CD4-positive, CD25-positive, alpha-beta regulatory T cell (primary cell): Measurements from ENCODE around the gene SVIL. TPM values are rescaled to one million over a fixed set of nuclear protein-coding genes. Genes with fewer than 3 reads are reported as not detected.
"Not testable (repeated sequence)": the region's sequence is repeated elsewhere in the genome, so short reads cannot be mapped to it uniquely, and the experiment has no call there.

ENCODE experiments used
- ATAC-seq, 2 donors: fragments of 150-1000 bp; cut with Tn5 transposase; one replicate each; pipeline ENCODE4 v1.10.0; 2021; ENCODE audit warnings: low read depth in 2 of 2, moderate number of reproducible peaks in 2 of 2, moderate library complexity in 1 of 2
- DNase-seq, 3 donors: peaks; one replicate each; pipeline versions ENCODE4 v3.0.0 to v3.0.0-alpha.2; 2012 to 2022; ENCODE audit warnings: mixed read lengths in 1 of 3
- H3K27ac ChIP-seq: one replicate; pipeline ENCODE4 v1.7.0; 2013; ENCODE audit warnings: mild to moderate bottlenecking, low read length; ENCODE audit not compliant: insufficient read depth, poor library complexity, severe bottlenecking
- H3K27me3 ChIP-seq: one replicate; pipeline ENCODE4 v1.7.0; 2013; ENCODE audit warnings: low read length; ENCODE audit not compliant: control insufficient read depth, insufficient read depth
- H3K36me3 ChIP-seq: one replicate; pipeline ENCODE4 v1.7.0; 2013; ENCODE audit warnings: mild to moderate bottlenecking, low read length, moderate library complexity; ENCODE audit not compliant: control insufficient read depth, insufficient read depth
- H3K4me1 ChIP-seq: 2 replicates; pipeline ENCODE4 v1.7.0; 2013; ENCODE audit warnings: mild to moderate bottlenecking, low read length; ENCODE audit not compliant: insufficient read depth, control insufficient read depth, poor library complexity, severe bottlenecking
- H3K4me3 ChIP-seq: one replicate; pipeline ENCODE4 v1.7.0; 2013; ENCODE audit warnings: low read depth, mild to moderate bottlenecking, low read length, moderate library complexity
- H3K9me3 ChIP-seq, 2 experiments: 1 replicate in 1 of 2; 2 replicates in 1 of 2; pipeline ENCODE4 v1.7.0; 2013; ENCODE audit warnings: low read length in 2 of 2, mild to moderate bottlenecking in 1 of 2, moderate library complexity in 1 of 2; ENCODE audit not compliant: control insufficient read depth in 2 of 2
- H3K27ac Mint-ChIP-seq, 3 donors: one replicate each; pipeline ENCODE4 v1.8.0; 2020 to 2022; ENCODE audit warnings: mild to moderate bottlenecking in 3 of 3, mixed read lengths in 3 of 3, moderate library complexity in 2 of 3
- H3K27me3 Mint-ChIP-seq: one replicate; pipeline ENCODE4 v1.8.0; 2022; ENCODE audit warnings: mild to moderate bottlenecking, mixed read lengths
- H3K36me3 Mint-ChIP-seq: one replicate; pipeline ENCODE4 v1.8.0; 2020; ENCODE audit warnings: mixed read lengths
- H3K4me1 Mint-ChIP-seq, 4 donors: one replicate each; pipeline ENCODE4 v1.8.0; 2020 to 2022; ENCODE audit warnings: mixed read lengths in 4 of 4, mild to moderate bottlenecking in 1 of 4
- H3K4me3 Mint-ChIP-seq, 4 donors: one replicate each; pipeline ENCODE4 v1.8.0; 2020 to 2022; ENCODE audit warnings: mild to moderate bottlenecking in 4 of 4, mixed read lengths in 4 of 4, moderate library complexity in 3 of 4
- H3K9me3 Mint-ChIP-seq, 7 donors: one replicate each; pipeline ENCODE4 v1.8.0; 2020 to 2022; ENCODE audit warnings: mixed read lengths in 7 of 7, mild to moderate bottlenecking in 3 of 7, moderate library complexity in 2 of 7
- polyA plus RNA-seq, 4 donors: library from polyadenylated mRNA; unstranded; fragments of 300-500 nt; fragmentation: Illumina TruSeq; gene quantifications; one replicate each; pipeline ENCODE4 v1.2.3, GENCODE V29; 2021
- total RNA-seq: library from RNA; stranded (reverse); gene quantifications from one replicate; pipeline ENCODE4 v1.2.3, GENCODE V29; 2022

The SVIL gene
- total and polyA plus RNA-seq, 5 donors from 2014 or later, result 0.49 to 12.3 (median 3.8) TPM

GRCh38 chr10:29465384-29465783 lies 169.4 kb downstream of the SVIL start:
- no peak overlapping the region for H3K4me3 Mint-ChIP-seq

GRCh38 chr10:29464671-29465171 lies 170.1 kb downstream of the SVIL start:
- not testable (repeated sequence) for H3K4me1 Mint-ChIP-seq, H3K4me1 ChIP-seq, H3K27me3 ChIP-seq, H3K27ac ChIP-seq, ATAC-seq, DNase-seq, H3K4me3 ChIP-seq, H3K27me3 Mint-ChIP-seq, H3K4me3 Mint-ChIP-seq, H3K27ac Mint-ChIP-seq
- Histone ChIP-seq H3K9me3 (peaks cover 5 to 15% of the 10 kb centered on the region in 2 experiments), H3K36me3 (peaks cover 40% of the 10 kb centered on the region)
- peaks cover 0 to 12% (median 2%) of the 10 kb centered on the region in 7 donors for H3K9me3 Mint-ChIP-seq
- peaks cover 65% of the 10 kb centered on the region for H3K36me3 Mint-ChIP-seq

More at GRCh38 chr10:29465384-29465783, 169.4 kb downstream of the SVIL start:
- Mint-ChIP-seq H3K4me1 (peaks cover 0 to 10% (median 0%) of the 10 kb centered on the region in 4 donors), H3K27me3 (no peaks in the 10 kb centered on the region), H3K9me3 (peaks cover 0 to 9% (median 2%) of the 10 kb centered on the region in 7 donors), H3K36me3 (peaks cover 65% of the 10 kb centered on the region), H3K27ac (no peak overlapping the region)
- Histone ChIP-seq H3K4me1 (no peaks in the 10 kb centered on the region), H3K9me3 (peaks cover 0 to 8% of the 10 kb centered on the region in 2 experiments), H3K27ac (no peak overlapping the region), H3K27me3 (no peaks in the 10 kb centered on the region), H3K4me3 (no peak overlapping the region), H3K36me3 (peaks cover 38% of the 10 kb centered on the region)
- DNase-seq, result no peak
- no peak for ATAC-seq

- ATAC-seq, result no peak
- peaks cover 26% of the 10 kb centered on the region for H3K36me3 ChIP-seq
- Mint-ChIP-seq H3K4me1 (peaks cover 0 to 14% (median 1%) of the 10 kb centered on the region in 4 donors), H3K27ac (no peak overlapping the region), H3K36me3 (peaks cover 59% of the 10 kb centered on the region), H3K4me3 (no peak overlapping the region), H3K9me3 (peaks cover 0 to 14% (median 2%) of the 10 kb centered on the region in 7 donors), H3K27me3 (no peaks in the 10 kb centered on the region)
- peaks cover 5 to 17% of the 10 kb centered on the region in 2 experiments for H3K9me3 ChIP-seq
- no peak for DNase-seq
- no peaks in the 10 kb centered on the region for H3K4me1 ChIP-seq
- H3K27ac ChIP-seq, result no peak overlapping the region
- H3K27me3 ChIP-seq, result no peaks in the 10 kb centered on the region
- no peak overlapping the region for H3K4me3 ChIP-seq
Measured at GRCh38 chr10:29461042-29461441, 173.7 kb downstream of the SVIL start.

GRCh38 chr10:29458190-29458589 lies 176.6 kb downstream of the SVIL start:
- Histone ChIP-seq H3K36me3 (peaks cover 24% of the 10 kb centered on the region), H3K9me3 (peaks cover 5 to 17% of the 10 kb centered on the region in 2 experiments)
- not testable (repeated sequence) for DNase-seq, ATAC-seq, H3K4me3 ChIP-seq, H3K27ac Mint-ChIP-seq, H3K4me1 ChIP-seq, H3K27me3 Mint-ChIP-seq, H3K27ac ChIP-seq, H3K27me3 ChIP-seq
- Mint-ChIP-seq H3K4me3 (peak overlapping the region in 1 of 4 donors; percentile 15), H3K9me3 (peaks cover 0 to 14% (median 2%) of the 10 kb centered on the region in 7 donors), H3K36me3 (peaks cover 60% of the 10 kb centered on the region), H3K4me1 (peaks cover 0 to 14% (median 1%) of the 10 kb centered on the region in 4 donors)

GRCh38 chr10:29455095-29455494 lies 179.7 kb downstream of the SVIL start:
- Histone ChIP-seq H3K4me3 (no peak overlapping the region), H3K27me3 (no peaks in the 10 kb centered on the region), H3K27ac (no peak overlapping the region), H3K4me1 (no peaks in the 10 kb centered on the region), H3K36me3 (peaks cover 2% of the 10 kb centered on the region), H3K9me3 (peaks cover 3 to 6% of the 10 kb centered on the region in 2 experiments)
- no peak for ATAC-seq
- Mint-ChIP-seq H3K4me1 (peaks cover 0 to 4% (median 1%) of the 10 kb centered on the region in 4 donors), H3K4me3 (no peak overlapping the region), H3K9me3 (peaks cover 0 to 4% (median 0%) of the 10 kb centered on the region in 7 donors), H3K27ac (no peak overlapping the region), H3K36me3 (peaks cover 32% of the 10 kb centered on the region), H3K27me3 (no peaks in the 10 kb centered on the region)
- DNase-seq, result no peak

GRCh38 chr10:29454250-29454649 lies 180.5 kb downstream of the SVIL start:
- DNase-seq (no peak), ATAC-seq (no peak)
- no peaks in the 10 kb centered on the region for H3K27me3 Mint-ChIP-seq
- peaks cover 0 to 4% (median under 1%) of the 10 kb centered on the region in 4 donors for H3K4me1 Mint-ChIP-seq
- H3K36me3 Mint-ChIP-seq, result peaks cover 25% of the 10 kb centered on the region
- H3K27me3 ChIP-seq, result no peaks in the 10 kb centered on the region
- H3K27ac ChIP-seq, result no peak overlapping the region
- H3K4me3 ChIP-seq, result no peak overlapping the region
- H3K9me3 ChIP-seq, result no peaks in the 10 kb centered on the region
- no peaks in the 10 kb centered on the region for H3K9me3 Mint-ChIP-seq
- H3K4me3 Mint-ChIP-seq, result no peak overlapping the region
- no peak overlapping the region for H3K27ac Mint-ChIP-seq
- H3K36me3 ChIP-seq, result no peaks in the 10 kb centered on the region
- H3K4me1 ChIP-seq, result no peaks in the 10 kb centered on the region

GRCh38 chr10:29452546-29452945 lies 182.2 kb downstream of the SVIL start:
- peaks cover 0 to 7% (median 3%) of the 10 kb centered on the region in 4 donors for H3K4me1 Mint-ChIP-seq
- ATAC-seq (no peak), DNase-seq (no peak)
- H3K27me3 ChIP-seq, result no peaks in the 10 kb centered on the region
- no peaks in the 10 kb centered on the region for H3K36me3 ChIP-seq
- no peak overlapping the region for H3K27ac Mint-ChIP-seq
- no peak overlapping the region for H3K4me3 ChIP-seq
- H3K4me1 ChIP-seq, result no peaks in the 10 kb centered on the region
- peaks cover 16% of the 10 kb centered on the region for H3K36me3 Mint-ChIP-seq
- no peaks in the 10 kb centered on the region for H3K9me3 ChIP-seq
- no peaks in the 10 kb centered on the region for H3K27me3 Mint-ChIP-seq
- no peaks in the 10 kb centered on the region for H3K9me3 Mint-ChIP-seq
- no peak overlapping the region for H3K4me3 Mint-ChIP-seq
- H3K27ac ChIP-seq, result no peak overlapping the region

GRCh38 chr10:29451946-29452345 lies 182.8 kb downstream of the SVIL start:
- no peak overlapping the region for H3K4me3 ChIP-seq
- ATAC-seq (no peak), DNase-seq (no peak)
- H3K9me3 ChIP-seq, result no peaks in the 10 kb centered on the region
- no peak overlapping the region for H3K27ac ChIP-seq
- H3K36me3 ChIP-seq, result no peaks in the 10 kb centered on the region
- no peaks in the 10 kb centered on the region for H3K27me3 ChIP-seq
- no peaks in the 10 kb centered on the region for H3K4me1 ChIP-seq
- peaks cover 0 to 7% (median 3%) of the 10 kb centered on the region in 4 donors for H3K4me1 Mint-ChIP-seq
- H3K9me3 Mint-ChIP-seq, result no peaks in the 10 kb centered on the region
- no peaks in the 10 kb centered on the region for H3K27me3 Mint-ChIP-seq
- H3K4me3 Mint-ChIP-seq, result no peak overlapping the region
- H3K36me3 Mint-ChIP-seq, result peaks cover 16% of the 10 kb centered on the region
- no peak overlapping the region for H3K27ac Mint-ChIP-seq
